Mammary epithelial cell (primary cell): Measurements from ENCODE around the gene HEBP1.

Experiments
- EZH2 ChIP-seq: IDR thresholded peaks from 2 replicates; pipeline ENCODE4 v1.6.1; 2012; ENCODE audit warnings: low read length, inconsistent platforms, borderline replicate concordance
- TF ChIP-seq, protein P1 (sequence below), 2 donors: IDR thresholded peaks in 1 of 2; conservative IDR thresholded peaks in 1 of 2; 2 replicates each; pipeline ENCODE4 v1.5.1; 2011 to 2012; ENCODE audit warnings: inconsistent platforms in 2 of 2, low read length in 2 of 2, mild to moderate bottlenecking in 2 of 2, control low read depth in 1 of 2, low read depth in 1 of 2; ENCODE audit not compliant: insufficient read depth in 1 of 2; ENCODE audit errors: extremely low read depth in 1 of 2

DNA sequence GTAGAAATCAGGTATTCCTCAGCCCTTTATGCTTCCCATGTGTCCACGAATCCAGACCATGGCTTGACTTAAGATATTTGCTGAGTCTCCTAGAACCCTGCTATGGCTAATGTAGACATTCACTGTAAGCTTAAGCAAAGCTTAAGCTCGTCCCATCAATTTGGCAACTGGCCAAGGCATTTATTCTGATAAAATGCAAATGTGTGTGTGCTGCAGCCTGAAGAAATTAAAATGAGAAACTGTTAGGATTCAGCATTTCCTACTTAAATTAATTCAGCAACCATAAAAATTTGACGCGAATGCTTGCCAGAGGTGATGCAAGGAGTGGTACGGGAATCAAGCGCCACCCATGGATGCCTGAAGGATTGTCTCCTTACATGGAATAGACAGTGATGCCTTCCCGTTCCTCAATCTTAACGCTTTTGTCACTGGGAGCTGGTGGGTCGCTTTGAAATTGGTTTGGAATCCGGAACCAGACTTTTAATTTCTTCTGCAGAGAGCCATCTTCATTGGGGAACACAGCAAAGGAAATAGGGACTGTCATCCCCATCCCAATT lies 13.2 kb downstream of the HEBP1 start:
- TF ChIP-seq, protein P1, sequence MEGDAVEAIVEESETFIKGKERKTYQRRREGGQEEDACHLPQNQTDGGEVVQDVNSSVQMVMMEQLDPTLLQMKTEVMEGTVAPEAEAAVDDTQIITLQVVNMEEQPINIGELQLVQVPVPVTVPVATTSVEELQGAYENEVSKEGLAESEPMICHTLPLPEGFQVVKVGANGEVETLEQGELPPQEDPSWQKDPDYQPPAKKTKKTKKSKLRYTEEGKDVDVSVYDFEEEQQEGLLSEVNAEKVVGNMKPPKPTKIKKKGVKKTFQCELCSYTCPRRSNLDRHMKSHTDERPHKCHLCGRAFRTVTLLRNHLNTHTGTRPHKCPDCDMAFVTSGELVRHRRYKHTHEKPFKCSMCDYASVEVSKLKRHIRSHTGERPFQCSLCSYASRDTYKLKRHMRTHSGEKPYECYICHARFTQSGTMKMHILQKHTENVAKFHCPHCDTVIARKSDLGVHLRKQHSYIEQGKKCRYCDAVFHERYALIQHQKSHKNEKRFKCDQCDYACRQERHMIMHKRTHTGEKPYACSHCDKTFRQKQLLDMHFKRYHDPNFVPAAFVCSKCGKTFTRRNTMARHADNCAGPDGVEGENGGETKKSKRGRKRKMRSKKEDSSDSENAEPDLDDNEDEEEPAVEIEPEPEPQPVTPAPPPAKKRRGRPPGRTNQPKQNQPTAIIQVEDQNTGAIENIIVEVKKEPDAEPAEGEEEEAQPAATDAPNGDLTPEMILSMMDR (conservative IDR thresholded peaks at IDR 0.05 in 1 of 2, IDR thresholded peaks at IDR 0.05 in 1 of 2; ENCODE audit: extremely low read depth in 1 of 2, insufficient read depth in 1 of 2, low read depth in 1 of 2, low read length in 2 of 2): no peak
- TF ChIP-seq EZH2: no peak
